A549 (cell line): ENCODE measurements around the gene PTPA. TPM values are rescaled to one million over a fixed set of nuclear protein-coding genes. Genes with fewer than 3 reads are reported as not detected.

Experiments used
- ATAC-seq, 2 experiments: fragments of 200-7000 bp in 1 of 2; fragments of >200 bp in 1 of 2; cut with Nextera tagmentation in 1 of 2; cut with Tn5 transposase in 1 of 2; 3 replicates each; pipeline versions ENCODE4 v1.8.0 to v1.9.1; 2018 to 2020; ENCODE audit warnings: mild to moderate bottlenecking in 1 of 2, moderate library complexity in 1 of 2
- CTCF ChIA-PET: fragments of 300-600 bp; sonication (Branson Sonifier 250); formaldehyde crosslinking; extraction: SDS; loops from one replicate; lab custom pipeline; 2021; ENCODE audit warnings: antibody characterized with exemption, inconsistent platforms; lab: Yijun Ruan, JAX
- POLR2A ChIA-PET: fragments of 350-600 bp; formaldehyde crosslinking; extraction: SDS; loops from one replicate; lab custom pipeline; 2021; ENCODE audit warnings: antibody characterized with exemption, inconsistent platforms; lab: Yijun Ruan, JAX
- DNase-seq, 2 experiments: peaks; one replicate each; pipeline versions ENCODE4 v3.0.0 to v3.0.0-alpha.2; 2011 to 2016; ENCODE audit warnings: low read depth in 1 of 2, low spot score in 1 of 2
- FAIRE-seq: peaks from 2 replicates; lab custom pipeline; 2011; peaks lifted over from hg19 to GRCh38; lab: Jason Lieb, UNC
- H3K27ac ChIP-seq, 2 experiments: fragments of >200 bp; sonication (Bioruptor Twin); formaldehyde crosslinking; 3 replicates each; pipeline ENCODE4 v1.5.1; 2016 to 2017
- H3K4me1 ChIP-seq: fragments of >200 bp; sonication (Bioruptor Twin); formaldehyde crosslinking; 3 replicates; pipeline ENCODE4 v1.6.1; 2016
- H3K4me2 ChIP-seq: fragments of >200 bp; sonication (Bioruptor Twin); formaldehyde crosslinking; 3 replicates; pipeline ENCODE4 v1.6.1; 2016
- H3K4me3 ChIP-seq: fragments of >200 bp; sonication (Bioruptor Twin); formaldehyde crosslinking; 3 replicates; pipeline ENCODE4 v1.5.1; 2016
- H3K9me3 ChIP-seq: fragments of >200 bp; sonication (Bioruptor Twin); formaldehyde crosslinking; 3 replicates; pipeline ENCODE4 v1.6.1; 2016
- CBX2 ChIP-seq: fragments of 200-600 bp; sonication (generic); IDR thresholded peaks from 2 replicates; pipeline ENCODE4 v1.6.1; 2016; ENCODE audit warnings: low read depth, mild to moderate bottlenecking, borderline replicate concordance
- CHD4 ChIP-seq: fragments of 200-600 bp; sonication (generic); IDR thresholded peaks from 2 replicates; pipeline ENCODE4 v1.6.1; 2016; ENCODE audit warnings: antibody characterized with exemption, mild to moderate bottlenecking, borderline replicate concordance
- EHF ChIP-seq: fragments of 250-450 bp; sonication (Bioruptor Pico); IDR thresholded peaks from 2 replicates; pipeline ENCODE4 v1.5.0; 2020; ENCODE audit warnings: mild to moderate bottlenecking
- EHMT2 ChIP-seq: fragments of 200-600 bp; sonication (generic); IDR thresholded peaks from 2 replicates; pipeline ENCODE4 v1.6.1; 2016; ENCODE audit warnings: antibody characterized with exemption, low read depth, mild to moderate bottlenecking, moderate library complexity
- FOXS1 ChIP-seq: fragments of 250-450 bp; sonication (Bioruptor Pico); IDR thresholded peaks from 2 replicates; pipeline ENCODE4 v1.5.0; 2020; ENCODE audit warnings: mild to moderate bottlenecking, moderate library complexity
- GATA3 ChIP-seq: IDR thresholded peaks from 2 replicates; pipeline ENCODE4 v1.6.1; 2012; ENCODE audit warnings: borderline replicate concordance
- HES2 ChIP-seq: fragments of >200 bp; sonication (Bioruptor Twin); formaldehyde crosslinking; IDR thresholded peaks from 2 replicates; pipeline ENCODE4 v1.6.1; 2016
- HEYL ChIP-seq: fragments of 250-450 bp; sonication (Bioruptor Pico); IDR thresholded peaks from 2 replicates; pipeline ENCODE4 v1.8.0; 2021; ENCODE audit warnings: mild to moderate bottlenecking, moderate library complexity
- KDM1A ChIP-seq: fragments of 200-600 bp; sonication (generic); IDR thresholded peaks from 2 replicates; pipeline ENCODE4 v1.6.1; 2016; ENCODE audit warnings: low read depth, mild to moderate bottlenecking
- MAFK ChIP-seq: fragments of 450-650 bp; IDR thresholded peaks from 2 replicates; pipeline ENCODE4 v1.6.1; 2014; ENCODE audit not compliant: partially characterized antibody
- MAX ChIP-seq: IDR thresholded peaks from 2 replicates; pipeline ENCODE4 v1.6.1; 2012
- MAZ ChIP-seq: fragments of 150-350 bp; IDR thresholded peaks from 2 replicates; pipeline ENCODE4 v1.6.1; 2014; ENCODE audit warnings: antibody characterized with exemption, low read depth, low read length, borderline replicate concordance
- NR3C1 ChIP-seq: fragments of >200 bp; sonication (Bioruptor Twin); formaldehyde crosslinking; IDR thresholded peaks from 3 replicates; pipeline ENCODE4 v1.6.1; 2017
- POLR2AphosphoS2 ChIP-seq: conservative IDR thresholded peaks from 2 replicates; pipeline ENCODE4 v1.6.1; 2012; ENCODE audit warnings: low read length, improper control_type of control experiment, inconsistent platforms
- RAD21 ChIP-seq, 2 experiments: fragments of >200 bp in 1 of 2; sonication (Bioruptor Twin) in 1 of 2; formaldehyde crosslinking in 1 of 2; IDR thresholded peaks in 1 of 2; conservative IDR thresholded peaks in 1 of 2; 2 replicates in 1 of 2; 3 replicates in 1 of 2; pipeline ENCODE4 v1.6.1; 2012 to 2018; ENCODE audit warnings: inconsistent platforms in 1 of 2
- RCOR1 ChIP-seq: fragments of 150-350 bp; IDR thresholded peaks from 2 replicates; pipeline ENCODE4 v1.6.1; 2014; ENCODE audit warnings: antibody characterized with exemption, low read length, low read depth
- RFX5 ChIP-seq: fragments of 450-650 bp; IDR thresholded peaks from 2 replicates; pipeline ENCODE4 v1.7.1; 2014; ENCODE audit warnings: antibody characterized with exemption, mild to moderate bottlenecking, moderate library complexity
- RNF2 ChIP-seq: fragments of 200-600 bp; sonication (generic); IDR thresholded peaks from 2 replicates; pipeline ENCODE4 v1.6.1; 2016; ENCODE audit warnings: low read depth, mild to moderate bottlenecking, antibody characterized with exemption, moderate library complexity, borderline replicate concordance
- SREBF2 ChIP-seq: fragments of 450-650 bp; IDR thresholded peaks from 2 replicates; pipeline ENCODE4 v1.6.1; 2014; ENCODE audit warnings: mild to moderate bottlenecking, moderate library complexity
- TP53 ChIP-seq: fragments of 250-450 bp; sonication (Bioruptor Pico); IDR thresholded peaks from 2 replicates; pipeline ENCODE4 v1.5.0; 2021; ENCODE audit warnings: mild to moderate bottlenecking, moderate library complexity
- ZC3H11A ChIP-seq: fragments of 450-650 bp; IDR thresholded peaks from 2 replicates; pipeline ENCODE4 v1.6.1; 2014; ENCODE audit warnings: antibody characterized with exemption, mild to moderate bottlenecking
- ZFP36 ChIP-seq: fragments of 450-650 bp; IDR thresholded peaks from 2 replicates; pipeline ENCODE4 v1.6.1; 2014; ENCODE audit warnings: borderline replicate concordance; ENCODE audit not compliant: partially characterized antibody
- ZSCAN20 ChIP-seq: fragments of 250-450 bp; sonication (Bioruptor Pico); IDR thresholded peaks from 2 replicates; pipeline ENCODE4 v1.8.0; 2022; ENCODE audit warnings: mild to moderate bottlenecking, moderate library complexity
- WGBS: methylation state at CpG from one replicate; pipeline ENCODE4 v1.1.6; 2017; ENCODE audit errors: missing lambda C conversion rate; 5-methylcytosine and 5-hydroxymethylcytosine counted together
- polyA plus RNA-seq, 4 experiments: library from polyadenylated mRNA; depleted of rRNA in 3 of 4; stranded (reverse); fragments of >200 nt; fragmentation: RNase III in 1 of 4; extraction: RNeasy Plus Mini Kit Qiagen cat#74134 plus additional on column Dnase treatment in 1 of 4; gene quantifications; 2 replicates in 3 of 4; 3 replicates in 1 of 4; pipeline ENCODE4 v1.2.3, GENCODE V29; 2011 to 2017

PTPA gene
- polyA plus RNA-seq, 2 of the 4 experiments (the other 2 are of a cell fraction), result 140 to 161 TPM

GRCh38 chr9:129103595-129103965, 7.6 kb upstream of the PTPA start:
- FAIRE-seq (no peak), ATAC-seq (peak; percentile 15; a peak in 4 of 6 replicates), DNase-seq (no peak)
- WGBS, result 72% methylated on average over 4 of the region's 4 CpGs
- Histone ChIP-seq H3K9me3 (no peaks in the 10 kb centered on the region), H3K4me3 (no peak overlapping the region)
- CTCF ChIA-PET, result interaction anchor here (0.6 to 3.5 kb wide), 13 partner anchors 9 to 634 kb away, joined by 3 to 14 read pairs (median 4); no protein-coding TSS in a partner anchor
- TF ChIP-seq ZSCAN20 (no peak), MAZ (no peak)
- TF ChIP-seq, all 56 proteins: peak for 0
- Histone ChIP-seq H3K27ac (no peak overlapping the region), H3K4me1 (no peaks in the 10 kb centered on the region; the same call in 2 of the 3 replicates), H3K4me2 (no peak overlapping the region)
- POLR2A ChIA-PET, result interaction anchor here (1.2 kb wide), 1 partner anchor 22 kb away, joined by 7 read pairs; the partner anchor contains the start of gene DOLPP1

- POLR2A ChIA-PET, result no interaction called here
- peaks cover under 1% of the 10 kb centered on the region; the same call in 1 of the 3 replicates for H3K4me1 ChIP-seq
- no peak overlapping the region for H3K27ac ChIP-seq
- H3K9me3 ChIP-seq, result no peaks in the 10 kb centered on the region
- no peak for ATAC-seq
- CTCF ChIA-PET, result interaction anchor here (1.2 to 3.5 kb wide), 7 partner anchors 8 to 634 kb away, joined by 3 to 14 read pairs (median 4); no protein-coding TSS in a partner anchor
- no peak for FAIRE-seq
- no peak overlapping the region for H3K4me2 ChIP-seq
- 92% methylated on average over 10 of the region's 11 CpGs for whole genome bisulfite sequencing
- no peak for DNase-seq
- no peak overlapping the region for H3K4me3 ChIP-seq
- TF ChIP-seq RCOR1 (no peak), GATA3 (no peak), RNF2 (no peak), MAFK (no peak), TP53 (CRISPR knock-in tag) (no peak), RFX5 (no peak), ZC3H11A (no peak), POLR2AphosphoS2 (no peak), EHMT2 (no peak), MAX (no peak), SREBF2 (no peak), HEYL (CRISPR knock-in tag) (no peak), RAD21 (conservative IDR thresholded peaks at IDR 0.05 in 1 of 2, IDR thresholded peaks at IDR 0.05 in 1 of 2) (no peak), CHD4 (no peak), FOXS1 (CRISPR knock-in tag) (no peak), CBX2 (no peak), NR3C1 (no peak), KDM1A (no peak), HES2 (no peak)
- TF ChIP-seq, all 56 proteins: peak for 0
Observed at GRCh38 chr9:129104051-129104450, 7.2 kb upstream of the PTPA start.

DNA sequence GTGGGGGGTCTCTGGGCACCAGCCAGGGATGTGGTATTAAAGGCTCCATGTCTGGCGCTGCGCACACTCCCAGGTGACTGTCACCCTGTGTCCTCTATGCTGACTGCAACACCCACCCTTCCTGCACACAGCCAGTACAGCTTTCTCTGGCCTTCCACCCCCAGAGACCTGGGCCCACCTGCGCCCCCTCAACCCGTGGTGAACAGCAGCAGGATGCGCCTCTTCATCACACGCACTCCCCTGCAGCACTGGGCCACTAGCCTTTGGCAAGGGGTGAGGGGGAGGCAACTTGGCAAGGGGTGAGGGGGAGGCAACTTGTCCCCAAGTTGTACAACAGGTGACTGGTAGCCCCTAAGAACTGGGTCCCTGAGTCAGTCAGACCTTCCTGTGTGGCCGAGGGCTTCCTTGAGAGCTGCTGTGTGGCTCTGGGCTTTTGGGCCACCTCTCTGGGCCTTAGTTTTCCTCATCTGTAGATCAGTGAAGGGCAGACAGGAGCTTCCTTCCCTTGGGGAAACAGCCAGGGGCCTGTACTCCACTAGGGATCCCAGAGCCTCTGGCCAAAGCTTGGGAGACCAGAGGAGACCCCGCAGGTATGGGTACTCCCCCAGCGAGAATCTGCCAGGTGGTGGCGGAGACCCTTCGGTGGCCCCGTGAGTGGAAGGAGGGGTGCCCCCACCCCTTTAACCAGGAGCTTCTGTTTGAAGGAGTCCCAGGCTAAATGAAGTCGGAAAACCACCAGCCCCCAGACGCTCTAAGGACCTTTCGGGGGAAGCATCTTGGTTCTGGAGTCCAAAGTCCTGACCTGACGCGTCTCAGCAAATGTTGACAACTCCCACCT, 5.1 kb upstream of the PTPA start:
- Histone ChIP-seq H3K4me2 (no peak overlapping the region), H3K4me3 (no peak overlapping the region), H3K9me3 (no peaks in the 10 kb centered on the region), H3K27ac (no peak overlapping the region), H3K4me1 (peaks cover 10% of the 10 kb centered on the region)
- WGBS, result 90% methylated on average over 10 of the region's 17 CpGs
- CTCF ChIA-PET, result interaction anchor here (0.8 to 1.5 kb wide), 5 partner anchors 8 to 535 kb away, joined by 3 to 6 read pairs (median 3); no protein-coding TSS in a partner anchor
- ATAC-seq, result no peak
- POLR2A ChIA-PET, result interaction anchor here (1.0 kb wide), 1 partner anchor 25 kb away, joined by 3 read pairs; no protein-coding TSS in a partner anchor
- FAIRE-seq, result no peak
- no peak for DNase-seq
- peak; percentile 23 for TF ChIP-seq ZFP36
- TF ChIP-seq EHF, result no peak
